Breast epithelium (tissue), 3 donors: ENCODE data around the gene DGKA.

Experiments used
- POLR2AphosphoS5 ChIP-seq, 3 donors: sonication (generic); formaldehyde crosslinking; IDR thresholded peaks; one replicate each; pipeline ENCODE4 v1.6.1; 2017; ENCODE audit warnings: antibody characterized with exemption in 3 of 3
- TF ChIP-seq, protein P1 (sequence below), 3 donors: fragments of 450-650 bp; IDR thresholded peaks; one replicate each; pipeline ENCODE4 v1.5.1; 2016 to 2017; ENCODE audit warnings: antibody characterized with exemption in 3 of 3, mild to moderate bottlenecking in 3 of 3, moderate library complexity in 3 of 3

DNA sequence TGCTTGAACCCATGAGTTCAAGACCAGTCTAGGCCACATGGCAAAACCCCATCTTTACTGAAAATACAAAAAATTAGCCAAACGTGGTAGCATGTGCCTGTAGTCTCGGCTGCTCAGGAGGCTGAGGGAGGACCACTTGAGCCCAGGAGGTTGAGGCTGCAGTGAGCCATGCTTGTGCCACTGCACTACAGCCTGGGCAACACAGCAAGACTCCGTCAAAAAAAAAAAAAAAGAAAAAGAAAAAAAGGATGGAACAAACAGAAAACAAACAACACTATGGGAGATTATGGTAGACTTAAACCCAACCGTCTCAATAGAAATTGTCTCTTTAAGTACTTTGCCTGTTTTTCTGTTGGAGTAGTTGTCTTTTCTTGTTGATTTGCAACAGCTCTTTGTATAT, 39.7 kb upstream of the DGKA start:
- TF ChIP-seq, protein P1, sequence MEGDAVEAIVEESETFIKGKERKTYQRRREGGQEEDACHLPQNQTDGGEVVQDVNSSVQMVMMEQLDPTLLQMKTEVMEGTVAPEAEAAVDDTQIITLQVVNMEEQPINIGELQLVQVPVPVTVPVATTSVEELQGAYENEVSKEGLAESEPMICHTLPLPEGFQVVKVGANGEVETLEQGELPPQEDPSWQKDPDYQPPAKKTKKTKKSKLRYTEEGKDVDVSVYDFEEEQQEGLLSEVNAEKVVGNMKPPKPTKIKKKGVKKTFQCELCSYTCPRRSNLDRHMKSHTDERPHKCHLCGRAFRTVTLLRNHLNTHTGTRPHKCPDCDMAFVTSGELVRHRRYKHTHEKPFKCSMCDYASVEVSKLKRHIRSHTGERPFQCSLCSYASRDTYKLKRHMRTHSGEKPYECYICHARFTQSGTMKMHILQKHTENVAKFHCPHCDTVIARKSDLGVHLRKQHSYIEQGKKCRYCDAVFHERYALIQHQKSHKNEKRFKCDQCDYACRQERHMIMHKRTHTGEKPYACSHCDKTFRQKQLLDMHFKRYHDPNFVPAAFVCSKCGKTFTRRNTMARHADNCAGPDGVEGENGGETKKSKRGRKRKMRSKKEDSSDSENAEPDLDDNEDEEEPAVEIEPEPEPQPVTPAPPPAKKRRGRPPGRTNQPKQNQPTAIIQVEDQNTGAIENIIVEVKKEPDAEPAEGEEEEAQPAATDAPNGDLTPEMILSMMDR (IDR thresholded peaks at IDR 0.05): no peak
- TF ChIP-seq POLR2AphosphoS5 (IDR thresholded peaks at IDR 0.05): no peak
